ENCODE measurements around the gene MTA3.

MTA3 gene

GRCh38 chr2:42792583-42793333 is 224.3 kb downstream of the MTA3 start, which contains the start of gene HAAO:
TSS of gene HAAO (minus strand) at chr2:42792583. CDS start at chr2:42792536, 47 bp downstream.
- Histone ChIP-seq H3K4me3 (ENCODE audit: control insufficient read depth in 1 of 7, extremely low read depth in 1 of 7, insufficient read depth in 4 of 7, low read depth in 2 of 7, low read length in 6 of 7) (peak within 1 kb of the TSS; percentile 48 to 91 (median 79)), H3K36me3 (ENCODE audit: control insufficient read depth in 4 of 4, insufficient read depth in 4 of 4, low read length in 3 of 4) (peaks cover 0 to 8% (median 4%) of the 10 kb centered on the region in 4 experiments), H3K4me1 (ENCODE audit: control extremely low read depth in 1 of 4, control insufficient read depth in 4 of 4, insufficient read depth in 4 of 4, low read length in 3 of 4) (peaks cover 0 to 22% (median 20%) of the 10 kb centered on the region in 4 experiments), H3K27me3 (replicated peaks in 2 of 5; ENCODE audit: control insufficient read depth in 4 of 5, insufficient read depth in 5 of 5, low read length in 4 of 5) (no peaks in the 10 kb centered on the region), H3K9me3 (ENCODE audit: control extremely low read depth in 1 of 5, control insufficient read depth in 4 of 5, insufficient read depth in 2 of 5, low read depth in 1 of 5, low read length in 4 of 5) (no peaks in the 10 kb centered on the region), H3K27ac (ENCODE audit: insufficient read depth in 1 of 2, low read depth in 1 of 2, low read length in 2 of 2, poor library complexity in 1 of 2, severe bottlenecking in 2 of 2) (no peak within 1 kb of the TSS)
- DNase-seq = peak in 2 of 3 donors; percentile 21 to 37
- CTCF ChIA-PET = interaction anchor here (0.8 to 2.8 kb wide), 6 partner anchors 12 to 129 kb away, joined by 3 to 9 read pairs (median 4); no protein-coding TSS in a partner anchor
- under 1% methylated on average over 70 of the region's 75 CpGs for WGBS (ENCODE audit: insufficient coverage)
- POLR2A ChIA-PET = no interaction called here

- WGBS (ENCODE audit: insufficient coverage) = 19% methylated on average over 12 of the region's 22 CpGs
- Histone ChIP-seq H3K36me3 (ENCODE audit: control insufficient read depth in 4 of 4, insufficient read depth in 4 of 4, low read length in 3 of 4) (peaks cover 0 to 6% (median 2%) of the 10 kb centered on the region in 4 experiments), H3K4me3 (ENCODE audit: control insufficient read depth in 1 of 7, extremely low read depth in 1 of 7, insufficient read depth in 4 of 7, low read depth in 2 of 7, low read length in 6 of 7) (peak overlapping the region; percentile 48 to 91 (median 79)), H3K4me1 (ENCODE audit: control extremely low read depth in 1 of 4, control insufficient read depth in 4 of 4, insufficient read depth in 4 of 4, low read length in 3 of 4) (peaks cover 0 to 22% (median 20%) of the 10 kb centered on the region in 4 experiments), H3K9me3 (ENCODE audit: control extremely low read depth in 1 of 5, control insufficient read depth in 4 of 5, insufficient read depth in 2 of 5, low read depth in 1 of 5, low read length in 4 of 5) (no peaks in the 10 kb centered on the region), H3K27me3 (replicated peaks in 2 of 5; ENCODE audit: control insufficient read depth in 4 of 5, insufficient read depth in 5 of 5, low read length in 4 of 5) (no peaks in the 10 kb centered on the region), H3K27ac (ENCODE audit: insufficient read depth in 1 of 2, low read depth in 1 of 2, low read length in 2 of 2, poor library complexity in 1 of 2, severe bottlenecking in 2 of 2) (no peak overlapping the region)
- CTCF ChIA-PET = interaction anchor here (0.6 to 2.8 kb wide), 4 partner anchors 10 to 33 kb away, joined by 3 to 9 read pairs (median 4); no protein-coding TSS in a partner anchor
- POLR2A ChIA-PET = no interaction called here
- DNase-seq = no peak
Measured at GRCh38 chr2:42793334-42794270, 225.2 kb downstream of the MTA3 start.

GRCh38 chr2:42794271-42795046 is 226.0 kb downstream of the MTA3 start:
- POLR2A ChIA-PET = no interaction called here
- DNase-seq = no peak
- WGBS (ENCODE audit: insufficient coverage) = 98% methylated on average over 6 of the region's 8 CpGs
- H3K9me3 ChIP-seq (ENCODE audit: control extremely low read depth in 1 of 5, control insufficient read depth in 4 of 5, insufficient read depth in 2 of 5, low read depth in 1 of 5, low read length in 4 of 5) = no peaks in the 10 kb centered on the region
- H3K4me3 ChIP-seq (ENCODE audit: control insufficient read depth in 1 of 7, extremely low read depth in 1 of 7, insufficient read depth in 4 of 7, low read depth in 2 of 7, low read length in 6 of 7) = no peak overlapping the region
- CTCF ChIA-PET = interaction anchor here (0.6 to 1.4 kb wide), 3 partner anchors 9 to 32 kb away, joined by 3 to 4 read pairs (median 3); no protein-coding TSS in a partner anchor
- no peaks in the 10 kb centered on the region for H3K27me3 ChIP-seq (replicated peaks in 2 of 5; ENCODE audit: control insufficient read depth in 4 of 5, insufficient read depth in 5 of 5, low read length in 4 of 5)
- peaks cover 0 to 22% (median 20%) of the 10 kb centered on the region in 4 experiments for H3K4me1 ChIP-seq (ENCODE audit: control extremely low read depth in 1 of 4, control insufficient read depth in 4 of 4, insufficient read depth in 4 of 4, low read length in 3 of 4)
- peaks cover 0 to 6% (median under 1%) of the 10 kb centered on the region in 4 experiments for H3K36me3 ChIP-seq (ENCODE audit: control insufficient read depth in 4 of 4, insufficient read depth in 4 of 4, low read length in 3 of 4)
- no peak overlapping the region for H3K27ac ChIP-seq (ENCODE audit: insufficient read depth in 1 of 2, low read depth in 1 of 2, low read length in 2 of 2, poor library complexity in 1 of 2, severe bottlenecking in 2 of 2)

GRCh38 chr2:42795275-42795674 is 226.8 kb downstream of the MTA3 start:
- 100% methylated on average over 1 of the region's 6 CpGs for WGBS (ENCODE audit: insufficient coverage)
- POLR2A ChIA-PET = no interaction called here
- peaks cover 0 to 22% (median 20%) of the 10 kb centered on the region in 4 experiments for H3K4me1 ChIP-seq (ENCODE audit: control extremely low read depth in 1 of 4, control insufficient read depth in 4 of 4, insufficient read depth in 4 of 4, low read length in 3 of 4)
- H3K27me3 ChIP-seq (replicated peaks in 2 of 5; ENCODE audit: control insufficient read depth in 4 of 5, insufficient read depth in 5 of 5, low read length in 4 of 5) = no peaks in the 10 kb centered on the region
- no peaks in the 10 kb centered on the region for H3K9me3 ChIP-seq (ENCODE audit: control extremely low read depth in 1 of 5, control insufficient read depth in 4 of 5, insufficient read depth in 2 of 5, low read depth in 1 of 5, low read length in 4 of 5)
- peaks cover 0 to 6% (median 2%) of the 10 kb centered on the region in 4 experiments for H3K36me3 ChIP-seq (ENCODE audit: control insufficient read depth in 4 of 4, insufficient read depth in 4 of 4, low read length in 3 of 4)
- CTCF ChIA-PET = interaction anchor here (1.4 kb wide), 1 partner anchor 14 kb away, joined by 3 read pairs; no protein-coding TSS in a partner anchor
- DNase-seq = no peak
- no peak overlapping the region for H3K4me3 ChIP-seq (ENCODE audit: control insufficient read depth in 1 of 7, extremely low read depth in 1 of 7, insufficient read depth in 4 of 7, low read depth in 2 of 7, low read length in 6 of 7)
- no peak overlapping the region for H3K27ac ChIP-seq (ENCODE audit: insufficient read depth in 1 of 2, low read depth in 1 of 2, low read length in 2 of 2, poor library complexity in 1 of 2, severe bottlenecking in 2 of 2)

GRCh38 chr2:42795841-42796301 is 227.4 kb downstream of the MTA3 start:
- Histone ChIP-seq H3K4me3 (ENCODE audit: control insufficient read depth in 1 of 7, extremely low read depth in 1 of 7, insufficient read depth in 4 of 7, low read depth in 2 of 7, low read length in 6 of 7) (no peak overlapping the region), H3K27me3 (replicated peaks in 2 of 5; ENCODE audit: control insufficient read depth in 4 of 5, insufficient read depth in 5 of 5, low read length in 4 of 5) (no peaks in the 10 kb centered on the region), H3K36me3 (ENCODE audit: control insufficient read depth in 4 of 4, insufficient read depth in 4 of 4, low read length in 3 of 4) (peaks cover 0 to 6% (median 2%) of the 10 kb centered on the region in 4 experiments), H3K27ac (ENCODE audit: insufficient read depth in 1 of 2, low read depth in 1 of 2, low read length in 2 of 2, poor library complexity in 1 of 2, severe bottlenecking in 2 of 2) (no peak overlapping the region), H3K9me3 (ENCODE audit: control extremely low read depth in 1 of 5, control insufficient read depth in 4 of 5, insufficient read depth in 2 of 5, low read depth in 1 of 5, low read length in 4 of 5) (no peaks in the 10 kb centered on the region), H3K4me1 (ENCODE audit: control extremely low read depth in 1 of 4, control insufficient read depth in 4 of 4, insufficient read depth in 4 of 4, low read length in 3 of 4) (peaks cover 0 to 22% (median 20%) of the 10 kb centered on the region in 4 experiments)
- WGBS (ENCODE audit: insufficient coverage) = 60% methylated on average over 3 of the region's 3 CpGs
- CTCF ChIA-PET = interaction anchor here (1.1 kb wide), 2 partner anchors 14 to 23 kb away, joined by 3 to 5 read pairs; no protein-coding TSS in a partner anchor
- POLR2A ChIA-PET = interaction anchor here (1.2 kb wide), 1 partner anchor 14 kb away, joined by 6 read pairs; no protein-coding TSS in a partner anchor
- no peak for DNase-seq

All from common myeloid progenitor, CD34-positive (primary cell).